SK-N-MC (cell line): ENCODE results near the gene GRPEL1.

Experiments used
- DNase-seq: peaks from one replicate; pipeline ENCODE4 v3.0.0-alpha.2; 2011; ENCODE audit warnings: low read depth, low spot score
- H3K27ac ChIP-seq: fragments of 200-600 bp; sonication (generic); 2 replicates; pipeline ENCODE4 v1.5.1; 2016; ENCODE audit warnings: mixed run types
- H3K36me3 ChIP-seq: fragments of 200-600 bp; sonication (generic); 2 replicates; pipeline ENCODE4 v1.6.1; 2017; ENCODE audit warnings: antibody characterized with exemption, low read length, mixed read lengths; ENCODE audit not compliant: insufficient read depth
- H3K4me3 ChIP-seq: fragments of 200-600 bp; sonication (generic); 2 replicates; pipeline ENCODE4 v1.5.1; 2016
- H3K9ac ChIP-seq: fragments of 200-600 bp; sonication (generic); 2 replicates; pipeline ENCODE4 v1.8.0; 2017; ENCODE audit warnings: mixed run types, mixed read lengths; ENCODE audit not compliant: insufficient read length
- H3K9me3 ChIP-seq: fragments of 200-600 bp; sonication (generic); 2 replicates; pipeline ENCODE4 v1.6.1; 2017; ENCODE audit warnings: low read depth, mild to moderate bottlenecking, antibody characterized with exemption, low read length, moderate library complexity, mixed read lengths
- EZH2 ChIP-seq: fragments of 200-600 bp; sonication (generic); IDR thresholded peaks from one replicate; pipeline ENCODE4 v1.6.1; 2017; ENCODE audit warnings: antibody characterized with exemption
- FOXP2 ChIP-seq: optimal IDR thresholded peaks from 2 replicates; pipeline ENCODE3; 2011; ENCODE audit warnings: mild to moderate bottlenecking, moderate library complexity; ENCODE audit not compliant: insufficient read depth; ENCODE audit errors: extremely low read length, control extremely low read depth
- POLR2AphosphoS5 ChIP-seq: IDR thresholded peaks from 2 replicates; pipeline ENCODE4 v1.6.1; 2012; ENCODE audit warnings: mild to moderate bottlenecking, low read depth, low read length, borderline replicate concordance

Gene GRPEL1

DNA sequence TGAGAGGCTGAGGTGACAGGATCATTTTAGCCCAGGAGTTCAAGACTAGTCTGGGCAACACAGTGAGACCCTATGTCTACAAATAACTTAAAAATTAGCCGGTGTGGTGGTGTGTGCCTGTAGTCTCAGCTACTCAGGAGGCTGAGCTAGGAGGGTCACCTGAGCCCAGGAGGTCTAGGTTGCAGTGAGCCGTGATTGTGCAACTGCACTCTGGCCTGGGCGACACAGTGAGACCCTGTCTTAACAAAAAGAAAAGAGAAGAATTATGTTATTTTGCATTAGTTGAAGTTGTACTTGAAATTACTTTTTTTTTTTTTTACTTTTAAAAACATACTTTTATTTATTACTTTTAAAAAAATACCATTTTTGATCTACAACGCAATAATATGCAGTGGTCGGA, 46.5 kb downstream of the GRPEL1 start:
- Histone ChIP-seq H3K9me3 (no peaks in the 10 kb centered on the region), H3K36me3 (no peaks in the 10 kb centered on the region; the same call in 1 of the 2 replicates), H3K27ac (no peak overlapping the region), H3K4me3 (no peak overlapping the region), H3K9ac (no peak overlapping the region)
- no peak for DNase-seq
- TF ChIP-seq POLR2AphosphoS5 (no peak), FOXP2 (no peak), EZH2 (no peak)

DNA sequence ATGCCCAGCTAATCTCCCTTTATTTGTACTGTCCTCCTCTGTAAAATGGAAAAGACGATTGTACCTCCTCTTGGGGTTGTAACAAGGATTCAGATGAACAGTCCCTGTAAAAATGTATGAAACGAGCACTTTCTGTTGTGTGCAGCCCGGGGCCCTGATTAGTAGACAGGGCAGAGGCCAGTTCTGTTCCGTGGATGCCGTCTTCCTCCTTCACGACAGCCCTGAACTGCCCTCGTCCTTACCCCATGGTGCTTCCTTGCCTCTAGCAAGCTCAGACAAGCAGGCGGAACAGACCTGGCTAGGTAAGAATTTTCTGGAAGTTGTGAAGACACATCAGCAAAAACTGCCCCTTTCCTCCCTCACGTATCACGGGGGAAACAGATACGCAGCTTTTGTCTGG, 47.0 kb downstream of the GRPEL1 start:
- no peaks in the 10 kb centered on the region for H3K9me3 ChIP-seq
- no peak for DNase-seq
- H3K9ac ChIP-seq = no peak overlapping the region
- no peak overlapping the region for H3K27ac ChIP-seq
- no peak overlapping the region for H3K4me3 ChIP-seq
- TF ChIP-seq EZH2 (no peak), POLR2AphosphoS5 (no peak), FOXP2 (no peak)
- no peaks in the 10 kb centered on the region; the same call in 1 of the 2 replicates for H3K36me3 ChIP-seq

DNA sequence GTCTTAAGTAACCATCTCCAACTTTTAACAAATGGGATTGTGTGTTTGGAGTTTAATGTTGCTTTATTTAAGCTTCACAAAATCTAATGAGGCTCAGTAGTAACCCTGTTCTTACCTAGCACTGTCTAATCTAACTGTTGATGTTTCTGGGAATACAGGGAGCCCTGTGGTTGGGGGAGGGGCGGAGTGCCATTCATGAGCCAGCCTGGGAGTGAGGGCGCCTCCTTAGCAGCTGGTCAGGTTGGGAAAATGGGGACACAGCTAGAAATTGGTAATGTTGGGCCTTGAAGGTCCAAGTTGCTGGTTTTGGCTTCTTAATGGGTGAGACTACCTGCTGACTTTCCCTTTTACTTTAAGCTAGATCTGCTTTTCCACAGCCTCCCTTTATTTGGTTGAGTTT, 47.6 kb downstream of the GRPEL1 start:
- Histone ChIP-seq H3K9ac (no peak overlapping the region), H3K9me3 (no peaks in the 10 kb centered on the region), H3K36me3 (no peaks in the 10 kb centered on the region; the same call in 1 of the 2 replicates), H3K4me3 (no peak overlapping the region), H3K27ac (no peak overlapping the region)
- TF ChIP-seq FOXP2 = no peak
- TF ChIP-seq EZH2 = no peak
- no peak for TF ChIP-seq POLR2AphosphoS5
- no peak for DNase-seq

DNA sequence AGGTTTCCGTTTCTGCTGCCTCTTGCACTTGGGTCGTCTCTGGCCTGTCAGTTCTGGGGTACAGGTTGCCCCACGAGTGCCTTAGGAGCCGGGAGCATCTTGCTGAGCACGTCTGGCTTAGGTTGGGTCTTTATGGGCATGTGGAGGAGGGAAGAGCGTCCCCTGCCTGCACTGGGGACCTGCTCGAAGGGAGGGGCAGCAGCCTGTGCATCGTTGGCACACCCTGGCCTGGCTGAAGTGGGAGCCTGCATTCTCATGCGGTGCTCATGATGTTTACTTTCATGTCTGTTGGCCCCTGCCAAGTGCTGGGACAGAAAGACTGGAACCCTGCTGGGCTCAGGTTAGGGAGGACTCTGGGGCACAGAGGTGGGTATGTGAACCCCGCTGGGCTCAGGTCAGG, 48.5 kb downstream of the GRPEL1 start:
- H3K4me3 ChIP-seq = no peak overlapping the region
- H3K27ac ChIP-seq = no peak overlapping the region
- peaks cover 3% of the 10 kb centered on the region; the same call in 1 of the 2 replicates for H3K36me3 ChIP-seq
- H3K9ac ChIP-seq = no peak overlapping the region
- TF ChIP-seq FOXP2 (no peak), EZH2 (no peak), POLR2AphosphoS5 (no peak)
- no peak for DNase-seq
- no peaks in the 10 kb centered on the region for H3K9me3 ChIP-seq

DNA sequence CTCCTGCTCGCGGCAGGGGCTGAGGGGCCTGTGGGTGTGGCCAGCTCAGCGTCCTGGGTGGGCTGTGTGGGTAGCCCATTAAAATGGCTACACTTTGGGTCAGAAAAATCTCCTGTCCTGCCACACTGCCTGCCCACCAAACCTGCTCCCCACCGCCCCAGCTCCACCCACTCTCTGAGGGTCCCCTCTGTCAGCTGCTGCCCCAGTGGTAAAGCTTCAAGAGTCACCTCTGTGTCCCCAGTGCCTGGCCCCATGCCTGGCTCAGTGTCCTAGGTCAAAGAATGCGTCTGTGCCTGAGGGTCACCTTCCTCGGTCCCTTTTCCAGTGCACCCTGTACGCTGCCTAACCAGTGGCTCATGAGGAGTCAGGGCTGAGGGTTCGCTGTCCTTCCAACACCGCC, 49.6 kb downstream of the GRPEL1 start:
- no peak for TF ChIP-seq FOXP2
- TF ChIP-seq EZH2 = no peak
- TF ChIP-seq POLR2AphosphoS5 = no peak

DNA sequence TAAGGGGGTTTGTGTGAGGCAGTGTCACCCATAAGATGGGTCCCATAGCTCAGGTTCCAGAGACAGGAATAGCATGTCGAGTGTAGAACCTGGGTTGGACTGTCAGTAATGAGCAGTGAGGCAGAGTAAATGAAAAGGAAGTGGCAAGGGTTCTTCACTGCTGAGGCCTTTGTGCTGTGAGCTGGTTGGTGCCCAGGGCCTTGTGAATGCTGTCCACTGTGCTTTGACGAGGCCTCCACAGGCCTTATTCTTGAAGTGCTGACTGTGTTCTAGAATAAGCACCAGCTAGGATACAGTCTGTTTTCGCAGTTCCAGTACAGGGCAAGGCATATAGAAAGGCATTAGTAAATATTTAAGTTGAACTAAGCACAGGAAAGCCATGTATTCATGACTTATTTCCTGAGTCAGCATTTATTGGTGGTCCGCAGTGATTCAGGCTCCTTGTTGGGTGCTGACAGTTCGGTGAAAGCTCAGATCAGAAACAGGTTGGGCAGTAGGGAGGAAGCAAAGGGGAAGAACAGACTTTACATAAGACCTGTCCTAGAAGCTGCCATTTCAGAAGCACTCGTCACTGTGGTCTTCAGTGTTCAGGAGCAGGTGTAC, 50.3 kb downstream of the GRPEL1 start:
- no peak for DNase-seq
- Histone ChIP-seq H3K4me3 (no peak overlapping the region), H3K9me3 (no peaks in the 10 kb centered on the region), H3K27ac (no peak overlapping the region), H3K9ac (no peak overlapping the region), H3K36me3 (peaks cover 3% of the 10 kb centered on the region; the same call in 1 of the 2 replicates)
- TF ChIP-seq POLR2AphosphoS5 = no peak
- no peak for TF ChIP-seq EZH2
- TF ChIP-seq FOXP2 = no peak

More for the DNA sequence above, 49.6 kb downstream of the GRPEL1 start:
- Histone ChIP-seq H3K9ac (no peak overlapping the region), H3K27ac (no peak overlapping the region), H3K4me3 (no peak overlapping the region), H3K36me3 (peaks cover 3% of the 10 kb centered on the region; the same call in 1 of the 2 replicates), H3K9me3 (no peaks in the 10 kb centered on the region)
- DNase-seq = no peak

DNA sequence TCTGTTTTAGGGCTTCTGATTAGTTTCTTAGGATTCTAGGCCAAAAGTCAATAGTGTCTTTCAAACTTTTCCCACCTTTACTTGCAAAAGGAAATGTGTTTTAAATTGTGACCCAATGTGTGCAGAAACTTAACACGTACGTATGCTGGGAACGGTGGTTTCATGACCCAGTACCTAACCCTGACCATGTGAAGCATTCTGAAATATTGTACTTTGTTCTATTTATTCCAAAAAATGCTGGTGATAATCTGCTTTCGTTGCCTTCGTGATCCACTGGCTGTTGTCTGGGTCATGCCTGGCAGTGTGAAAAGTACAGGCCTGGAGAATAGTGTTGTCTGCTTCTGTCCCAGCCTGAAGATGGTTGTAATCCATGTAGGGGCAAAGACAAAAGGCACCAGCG, 51.4 kb downstream of the GRPEL1 start:
- Histone ChIP-seq H3K9me3 (no peaks in the 10 kb centered on the region), H3K4me3 (no peak overlapping the region), H3K9ac (no peak overlapping the region), H3K27ac (no peak overlapping the region), H3K36me3 (peaks cover 3% of the 10 kb centered on the region; the same call in 1 of the 2 replicates)
- no peak for DNase-seq
- TF ChIP-seq POLR2AphosphoS5 = no peak

DNA sequence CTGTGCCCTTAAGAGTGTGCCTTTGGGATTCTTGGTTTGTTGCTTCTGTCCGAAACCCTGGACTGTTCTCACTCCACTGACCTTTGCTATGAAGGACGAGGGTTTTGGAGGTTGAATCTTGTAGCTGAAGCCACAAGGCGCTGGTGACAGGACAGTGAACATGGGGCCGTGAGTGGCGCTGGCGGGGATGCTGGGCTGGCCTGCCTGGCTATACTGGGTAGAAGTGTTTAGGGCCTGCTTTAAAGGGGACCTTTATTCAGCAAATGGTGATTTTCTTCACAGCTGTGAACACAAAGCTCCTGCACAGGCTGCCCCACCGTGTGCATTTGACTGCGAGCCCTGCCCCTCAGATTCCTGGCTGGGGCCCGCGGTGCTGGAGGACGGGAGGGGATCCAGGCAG, 51.8 kb downstream of the GRPEL1 start:
- Histone ChIP-seq H3K9me3 (no peaks in the 10 kb centered on the region), H3K36me3 (peaks cover 3% of the 10 kb centered on the region; the same call in 1 of the 2 replicates), H3K4me3 (no peak overlapping the region), H3K27ac (no peak overlapping the region), H3K9ac (no peak overlapping the region)
- DNase-seq = no peak
- TF ChIP-seq FOXP2 (no peak), EZH2 (no peak), POLR2AphosphoS5 (no peak)

DNA sequence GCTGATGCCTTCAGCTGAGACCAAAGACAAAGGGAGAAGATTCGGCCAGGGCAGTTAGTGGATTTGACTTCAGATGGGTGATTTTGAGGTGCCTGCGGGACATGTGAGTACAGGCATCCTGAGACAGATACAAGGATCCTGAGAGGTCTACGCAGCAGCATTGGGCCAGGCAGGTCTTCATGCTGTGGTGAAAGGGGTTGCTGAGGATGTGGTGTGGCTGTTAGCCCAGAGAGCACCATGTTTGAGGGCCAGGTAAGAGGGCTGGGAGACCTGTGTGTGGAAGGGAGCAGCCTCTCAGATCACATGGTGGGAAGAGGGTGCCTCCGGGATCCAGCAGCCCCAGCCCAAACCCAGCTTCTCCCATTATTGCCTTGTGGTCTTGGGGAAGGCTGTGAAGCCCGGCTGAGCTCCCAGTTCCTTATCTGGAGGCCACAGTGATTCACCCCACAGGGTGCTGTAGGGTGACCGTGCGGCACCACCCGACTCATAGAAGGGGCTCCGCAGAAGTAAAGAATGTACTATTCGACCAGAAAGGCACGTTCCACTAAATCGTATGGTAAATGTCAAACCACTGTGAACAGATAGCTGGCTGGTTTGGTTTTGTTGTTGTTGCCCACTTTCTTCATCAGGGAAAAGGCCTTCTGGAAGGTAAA, 52.4 kb downstream of the GRPEL1 start:
- no peak for DNase-seq
- H3K4me3 ChIP-seq = no peak overlapping the region
- no peak overlapping the region for H3K9ac ChIP-seq
- no peak overlapping the region for H3K27ac ChIP-seq
- H3K36me3 ChIP-seq = peaks cover 3% of the 10 kb centered on the region; the same call in 1 of the 2 replicates
- TF ChIP-seq POLR2AphosphoS5 = no peak
- TF ChIP-seq FOXP2 = no peak
- TF ChIP-seq EZH2 = no peak
- H3K9me3 ChIP-seq = no peaks in the 10 kb centered on the region
